HG03442 (cell line): ENCODE data around the gene POLN.

Experiments used
- ATAC-seq: cut with Tn5 transposase; IDR thresholded peaks from one replicate; pipeline ENCODE4 v1.9.1; 2021; ENCODE audit warnings: mild to moderate bottlenecking, moderate library complexity; ENCODE audit not compliant: unreplicated experiment

Gene POLN

GRCh38 chr4:2072971-2073807 is 168.7 kb downstream of the POLN start:
- no peak for ATAC-seq

- no peak for ATAC-seq
Observed at GRCh38 chr4:2071912-2072867, 169.7 kb downstream of the POLN start.

- ATAC-seq: no peak
Observed at GRCh38 chr4:2071252-2071911, 170.5 kb downstream of the POLN start.

GRCh38 chr4:2070421-2071251 is 171.3 kb downstream of the POLN start:
- ATAC-seq: no peak

- no peak for ATAC-seq
Observed at GRCh38 chr4:2069986-2070385, 171.9 kb downstream of the POLN start.

GRCh38 chr4:2069161-2069971 is 172.6 kb downstream of the POLN start:
- ATAC-seq: no peak

- ATAC-seq: no peak
Observed at GRCh38 chr4:2068566-2068965, 173.4 kb downstream of the POLN start.

- no peak for ATAC-seq
Observed at GRCh38 chr4:2068198-2068470, 173.8 kb downstream of the POLN start.

GRCh38 chr4:2067446-2068197 is 174.3 kb downstream of the POLN start:
- ATAC-seq: no peak

- ATAC-seq: no peak
Observed at GRCh38 chr4:2066571-2067445, 175.1 kb downstream of the POLN start.

GRCh38 chr4:2066011-2066551 is 175.8 kb downstream of the POLN start:
- ATAC-seq: no peak

GRCh38 chr4:2065106-2065930 is 176.6 kb downstream of the POLN start:
- no peak for ATAC-seq

- ATAC-seq: no peak
Observed at GRCh38 chr4:2064276-2064991, 177.5 kb downstream of the POLN start.

- ATAC-seq: no peak
Observed at GRCh38 chr4:2063557-2064275, 178.2 kb downstream of the POLN start.

- no peak for ATAC-seq
Observed at GRCh38 chr4:2062808-2063524, 179.0 kb downstream of the POLN start.
